SW 1271 (cell line): ENCODE results near the gene MAPK12.

Experiments used
- DNase-seq, 2 experiments: peaks; one replicate each; lab custom pipeline; 2025; lab: John Stamatoyannopoulos, UW

MAPK12 gene

DNA sequence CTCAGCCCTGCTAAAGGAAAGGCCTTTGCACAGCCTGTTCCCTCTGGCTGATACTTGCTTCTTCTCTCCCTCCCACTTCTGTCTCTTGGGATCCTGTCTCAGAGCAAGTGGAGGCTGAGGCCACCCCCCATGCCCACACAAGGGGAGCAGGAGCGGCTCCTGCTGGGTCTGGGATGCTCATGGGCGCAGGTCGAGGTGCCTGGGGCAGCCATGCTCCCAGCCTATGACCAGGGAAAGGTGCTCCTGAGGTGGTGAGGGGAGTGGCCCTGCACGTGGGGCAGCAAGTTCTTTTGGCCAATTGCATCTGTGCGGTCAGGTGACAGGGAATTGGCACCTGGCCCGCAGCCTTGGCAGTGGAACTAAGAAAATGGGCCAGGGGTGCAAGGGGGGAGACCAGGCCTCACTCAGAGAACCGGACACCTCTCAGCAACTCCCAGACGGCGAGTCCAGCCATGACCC, 7.2 kb upstream of the MAPK12 start:
- no peak for DNase-seq

- no peak for DNase-seq
Measured at GRCh38 chr22:50267591-50268390, 6.3 kb upstream of the MAPK12 start.

GRCh38 chr22:50266994-50267393, 5.5 kb upstream of the MAPK12 start:
- DNase-seq = no peak

DNA sequence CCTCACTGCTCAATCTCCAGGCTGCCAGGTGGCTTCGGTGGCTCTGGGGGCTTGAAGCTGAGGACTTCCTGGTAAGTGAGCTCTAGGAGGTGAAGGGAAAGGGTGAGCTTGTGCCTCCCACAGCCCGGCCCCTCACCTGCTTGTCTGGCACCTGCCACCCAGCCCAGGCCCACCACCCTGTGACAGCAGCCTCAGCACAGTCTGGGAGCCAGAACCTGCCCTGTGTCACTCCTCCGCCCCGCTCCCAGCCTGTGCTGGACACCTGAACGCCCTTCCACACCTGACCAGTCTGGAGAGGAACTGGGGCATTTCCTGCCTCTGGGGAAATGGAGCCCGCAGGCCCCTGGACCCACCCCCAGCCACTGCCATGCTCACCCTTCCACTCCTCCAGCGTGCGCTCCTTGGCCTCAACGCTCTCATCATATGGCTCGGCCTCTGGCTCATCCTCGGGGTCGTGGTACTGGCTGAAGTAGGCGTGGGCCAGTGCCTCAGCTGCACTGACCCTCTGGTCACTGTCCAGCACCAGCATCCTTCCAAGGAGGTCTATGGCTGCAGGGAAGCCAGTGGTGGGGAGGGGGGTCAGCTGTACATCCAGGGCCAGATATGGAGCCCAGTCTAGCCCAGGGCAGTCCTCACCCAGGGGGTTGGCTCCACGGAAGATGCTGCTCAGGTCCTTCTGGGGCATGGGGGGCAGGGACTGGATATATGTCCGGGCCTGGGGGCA, 3.6 kb upstream of the MAPK12 start:
- no peak for DNase-seq

DNA sequence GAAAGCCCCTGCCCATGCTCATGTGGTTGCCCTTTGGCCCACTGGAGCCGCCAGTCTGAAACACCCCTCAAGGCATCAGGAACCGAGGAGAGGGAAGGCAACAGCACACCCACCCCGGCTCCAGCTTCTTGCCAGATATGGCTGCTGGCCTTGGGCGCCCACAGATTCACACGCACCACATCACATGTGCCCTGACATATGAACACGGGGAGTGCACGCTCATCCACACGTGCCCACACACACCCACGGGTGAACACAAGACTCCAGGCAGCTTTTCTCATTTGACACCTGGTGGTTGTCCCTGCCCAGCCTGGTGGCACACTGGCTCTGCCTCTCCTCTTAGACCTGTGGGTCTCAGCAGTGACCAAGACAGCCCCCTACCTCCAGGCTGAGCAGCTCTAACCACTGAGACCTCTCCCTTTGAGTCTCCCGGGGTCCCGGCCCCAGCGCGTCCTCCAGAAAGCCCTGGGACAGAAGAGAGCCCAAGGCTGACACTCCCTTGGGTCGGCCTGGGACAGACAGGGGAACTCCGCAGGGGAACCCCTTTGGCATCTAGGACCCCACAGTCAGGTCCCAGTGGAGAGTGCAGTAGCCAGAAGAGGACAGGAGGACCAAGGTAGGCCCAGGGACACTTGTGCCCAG, 2.7 kb upstream of the MAPK12 start:
- DNase-seq = no peak

DNA sequence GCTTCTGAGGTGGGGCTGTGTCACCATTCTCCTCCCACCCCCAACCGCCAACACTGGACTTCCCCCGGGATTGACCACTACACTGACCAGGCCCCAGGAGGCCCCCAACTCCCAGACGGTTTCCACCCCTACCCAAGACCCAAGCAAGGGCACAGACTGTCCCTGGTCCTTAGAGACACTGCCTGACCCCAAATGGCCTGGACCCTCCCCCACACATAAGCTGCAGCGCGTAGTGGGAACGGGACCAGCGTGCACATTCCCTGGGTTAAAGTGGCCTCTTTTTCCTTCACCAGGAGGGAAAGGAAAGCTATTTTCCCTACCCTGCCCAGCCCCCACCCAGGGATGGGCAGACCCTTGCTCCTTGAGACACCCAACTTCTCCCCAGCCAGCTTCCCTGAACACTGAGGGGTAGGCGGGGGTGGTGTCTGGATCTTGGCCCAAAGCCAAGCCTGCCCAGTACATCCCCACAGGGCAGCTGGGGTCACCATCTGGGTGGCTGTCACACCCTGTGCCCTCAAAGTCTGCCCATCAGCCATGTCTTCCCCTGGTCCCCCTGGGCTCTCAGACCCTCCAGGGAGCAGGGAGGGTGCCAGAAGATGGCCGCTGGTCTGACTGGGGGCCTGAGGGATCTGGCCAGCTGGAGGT, 1.6 kb upstream of the MAPK12 start:
- DNase-seq = no peak

DNA sequence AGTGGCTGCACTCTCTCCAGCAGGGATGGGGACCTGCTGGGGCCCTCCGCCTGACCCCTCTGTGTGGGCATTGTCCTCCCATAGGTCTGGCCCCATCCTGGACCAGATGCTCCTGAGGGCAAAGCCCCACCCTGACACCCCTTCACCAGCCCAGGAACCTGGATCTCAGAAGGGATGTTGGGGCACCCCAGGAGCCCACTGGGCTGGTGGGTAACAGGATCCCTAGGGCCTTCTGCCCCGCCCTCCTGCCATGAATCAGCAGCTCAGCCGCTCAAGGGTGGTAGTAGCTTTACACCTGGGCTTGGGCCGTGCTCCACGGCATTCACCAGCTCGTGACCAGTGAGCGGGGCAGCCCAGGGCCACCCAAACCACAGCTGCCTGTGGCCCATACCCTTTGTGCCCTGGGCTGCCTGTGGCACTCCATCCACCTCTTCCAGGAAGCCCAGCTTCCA, 1.0 kb upstream of the MAPK12 start:
- peak in 1 of 2 experiments; percentile 9 for DNase-seq

DNA sequence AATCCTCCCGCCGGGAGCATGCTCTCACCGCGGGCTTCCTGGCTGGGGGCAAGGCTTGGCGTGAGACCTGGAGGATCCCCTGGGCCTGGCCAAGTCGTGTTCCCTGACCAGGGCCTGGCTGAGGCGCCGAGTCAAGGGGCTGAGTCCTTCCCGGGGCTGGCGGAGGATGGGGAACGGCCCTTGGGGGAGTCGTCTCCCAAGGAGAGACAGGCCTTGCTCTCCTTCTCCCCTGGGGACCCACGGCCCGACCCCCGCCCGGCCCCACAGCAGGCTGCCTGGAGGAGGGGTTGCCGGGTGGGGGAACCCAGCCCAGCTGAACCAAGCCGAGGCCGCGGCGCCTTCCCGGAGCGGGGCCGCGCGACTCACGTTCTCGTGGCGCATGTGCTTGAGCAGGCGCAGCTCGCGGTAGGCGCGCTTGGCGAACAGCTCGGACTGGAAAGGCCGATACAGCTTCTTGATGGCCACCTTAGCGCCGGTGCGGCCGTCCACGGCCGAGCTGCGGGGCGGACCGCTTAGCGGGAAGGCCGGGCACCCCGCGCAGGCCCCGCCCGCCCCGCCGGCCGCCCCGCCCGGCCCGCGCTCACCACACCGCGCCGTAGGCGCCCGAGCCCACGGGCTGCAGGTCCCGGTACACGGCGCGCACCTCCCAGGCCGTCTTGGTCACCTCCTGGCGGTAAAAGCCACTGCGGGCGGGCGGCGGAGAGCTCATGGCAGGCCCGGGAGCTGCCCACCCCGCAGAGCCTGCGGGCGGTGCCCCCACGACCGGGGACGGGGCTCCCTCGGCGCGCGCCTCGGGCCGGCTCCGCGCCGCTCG, 475 bp downstream of the MAPK12 start:
- peak in 1 of 2 experiments; percentile 38 for DNase-seq

DNA sequence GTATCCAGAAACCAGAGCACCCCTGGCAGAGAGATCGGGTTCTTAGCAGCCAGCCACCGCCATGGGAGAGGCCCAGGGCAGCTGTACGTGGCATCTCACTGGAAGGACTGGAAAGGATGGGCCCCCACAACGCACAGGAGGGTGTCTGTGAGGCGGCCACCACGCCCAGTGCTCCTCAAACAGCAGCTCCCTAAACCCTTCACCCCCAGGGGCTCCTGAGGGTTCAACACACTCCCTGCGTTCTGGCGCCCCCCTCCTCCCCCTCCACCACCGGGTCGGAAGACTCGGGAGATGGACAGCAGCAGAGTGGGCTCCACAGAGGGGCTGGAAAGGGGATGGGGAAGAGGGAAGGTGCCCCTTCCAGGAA, 1.1 kb downstream of the MAPK12 start:
- DNase-seq = peak in 1 of 2 experiments; percentile 19

DNA sequence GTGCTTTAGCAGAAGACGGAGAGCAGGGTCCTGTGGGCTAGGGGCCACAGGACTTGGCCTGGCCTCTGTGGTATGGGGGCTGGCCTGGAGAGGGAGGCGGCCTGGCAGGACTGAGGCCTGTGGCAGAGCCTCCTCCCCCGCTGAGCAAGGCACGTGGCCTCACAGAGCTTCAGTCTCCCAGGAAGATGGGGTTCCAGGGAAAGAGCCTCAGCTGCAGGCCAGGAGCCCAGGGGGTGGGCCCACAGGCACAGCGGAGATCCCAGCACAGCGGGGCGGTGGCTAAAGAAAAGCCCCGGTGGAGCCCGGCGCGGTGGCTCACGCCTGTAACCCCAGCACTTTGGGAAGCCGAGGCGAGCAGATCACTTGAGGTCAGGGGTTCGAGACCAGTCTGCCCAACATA, 2.2 kb downstream of the MAPK12 start:
- no peak for DNase-seq

DNA sequence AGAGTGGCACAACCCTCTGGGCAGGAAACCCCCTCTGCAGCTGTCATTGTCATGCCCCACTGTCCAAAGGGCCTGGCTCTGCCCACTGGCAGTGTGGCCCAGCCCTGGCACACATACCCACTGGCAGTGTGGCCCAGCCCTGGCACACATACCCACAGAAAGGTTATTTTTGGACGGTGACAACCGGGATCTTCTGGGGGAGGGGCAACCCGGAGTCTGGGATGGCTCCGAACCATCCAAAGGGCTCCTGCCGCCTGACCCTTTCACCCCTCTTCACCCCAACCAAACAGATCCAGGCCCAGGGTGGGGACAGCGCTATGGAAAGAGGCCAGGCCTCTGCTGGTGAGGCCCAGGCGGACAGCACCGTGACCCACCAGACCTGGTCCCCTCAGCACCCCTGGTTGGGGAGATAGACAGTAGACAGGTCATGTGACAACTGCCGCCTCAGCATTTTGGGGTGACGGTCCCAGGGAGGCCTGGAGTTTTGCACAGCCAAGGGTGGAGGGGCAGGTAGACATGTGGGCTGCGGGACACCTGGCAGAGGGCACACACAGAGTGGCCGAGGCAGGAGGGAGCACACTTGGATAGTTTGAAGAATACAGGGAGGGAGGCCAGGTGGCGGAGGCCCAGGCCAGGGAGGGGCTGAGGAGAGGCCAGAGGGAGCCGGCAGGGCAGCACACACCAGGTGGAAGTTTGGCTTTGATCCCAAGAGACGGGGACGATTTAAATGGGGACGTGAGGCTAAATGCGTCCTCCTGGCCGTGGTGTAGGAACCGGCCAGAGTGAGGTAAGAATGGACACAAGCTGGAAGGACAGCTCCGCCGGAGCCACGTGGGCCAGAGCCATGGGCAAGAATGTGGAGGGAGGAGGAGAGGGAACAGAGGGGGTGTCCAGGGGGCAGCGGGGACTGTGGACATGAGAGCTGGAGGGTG, 2.9 kb downstream of the MAPK12 start:
- DNase-seq = no peak

GRCh38 chr22:50257451-50258360, 3.8 kb downstream of the MAPK12 start:
- DNase-seq = no peak

GRCh38 chr22:50257041-50257440, 4.4 kb downstream of the MAPK12 start:
- DNase-seq = no peak

- no peak for DNase-seq
Measured at GRCh38 chr22:50256258-50256862, 5.1 kb downstream of the MAPK12 start.

DNA sequence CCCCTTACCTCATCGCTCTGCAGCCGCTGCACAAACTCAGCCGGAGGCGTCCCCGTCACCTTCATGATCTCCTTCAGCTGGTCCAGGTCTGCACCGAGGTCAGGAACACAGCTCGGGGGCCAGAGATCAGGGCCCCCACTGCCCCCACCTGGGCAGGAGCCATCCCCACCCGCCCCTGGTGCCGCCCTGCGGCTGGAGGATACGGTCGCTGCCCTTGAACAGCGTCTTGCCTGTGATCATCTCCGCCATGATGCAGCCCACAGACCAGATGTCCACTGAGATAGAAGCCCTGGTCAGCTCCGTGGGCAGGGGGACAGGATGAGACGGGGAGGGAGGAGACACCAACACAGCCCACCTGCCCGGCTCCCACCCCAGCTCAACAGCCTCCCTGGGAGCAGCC, 5.9 kb downstream of the MAPK12 start:
- no peak for DNase-seq

GRCh38 chr22:50255099-50255498, 6.4 kb downstream of the MAPK12 start:
- DNase-seq = no peak

GRCh38 chr22:50253941-50254340, 7.5 kb downstream of the MAPK12 start:
- no peak for DNase-seq

DNA sequence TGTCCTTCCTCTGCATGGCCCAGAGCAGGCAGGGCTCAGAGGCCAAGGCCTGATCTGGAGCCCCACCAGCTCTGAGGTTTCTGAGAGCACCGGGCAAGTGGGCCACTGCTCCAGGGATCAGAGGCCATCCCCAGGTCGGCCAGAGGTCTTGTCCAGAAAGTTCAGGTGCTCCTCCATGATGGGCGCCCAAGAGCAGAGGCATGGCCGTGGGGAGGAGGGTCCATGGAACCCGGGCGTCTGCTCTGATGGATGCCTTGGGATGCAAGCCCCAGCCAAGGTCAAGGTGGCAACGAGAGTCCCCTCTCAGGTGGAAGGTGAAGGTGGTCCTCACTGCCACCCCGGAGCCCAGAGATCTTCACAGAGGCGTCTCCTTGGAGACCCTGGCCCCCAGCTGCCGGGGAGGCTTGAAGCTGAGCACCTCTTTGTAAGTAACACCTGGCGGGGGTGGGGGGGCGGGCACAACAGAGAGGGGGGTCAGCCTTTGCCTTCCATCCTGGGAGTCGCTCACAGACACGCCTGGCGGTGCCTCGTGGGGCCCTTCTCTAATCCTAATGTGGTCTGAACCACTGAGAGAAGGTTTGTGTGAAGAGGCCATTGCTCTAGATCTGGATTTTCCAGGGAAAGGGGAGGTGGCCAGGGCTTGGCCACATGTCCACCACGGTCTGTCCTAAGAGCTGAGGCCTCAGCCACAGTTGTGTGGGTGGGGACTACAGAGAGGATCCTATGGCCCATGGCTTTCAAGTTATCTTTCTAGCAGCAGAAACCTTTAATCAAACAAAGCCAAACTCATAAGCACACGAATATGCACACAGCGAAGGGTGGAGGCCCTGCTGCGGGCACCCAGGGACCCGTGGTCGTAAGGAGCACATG, 8.2 kb downstream of the MAPK12 start:
- no peak for DNase-seq
